HuH-7.5 (cell line): ENCODE data around the gene GABBR2.
A peak's percentile ranks its signal among the peaks of the same experiment; 100 is the strongest.

Experiments used
- DNase-seq: peaks from one replicate; pipeline ENCODE4 v3.0.0; 2011; ENCODE audit warnings: low spot score

The GABBR2 gene

GRCh38 chr9:98255578-98256296 is 453.0 kb downstream of the GABBR2 start, which contains the start of gene TBC1D2:
TSS of gene TBC1D2 (minus strand) at chr9:98255649. CDS start at chr9:98255541, 108 bp downstream.
- peak; percentile 92 for DNase-seq

DNA sequence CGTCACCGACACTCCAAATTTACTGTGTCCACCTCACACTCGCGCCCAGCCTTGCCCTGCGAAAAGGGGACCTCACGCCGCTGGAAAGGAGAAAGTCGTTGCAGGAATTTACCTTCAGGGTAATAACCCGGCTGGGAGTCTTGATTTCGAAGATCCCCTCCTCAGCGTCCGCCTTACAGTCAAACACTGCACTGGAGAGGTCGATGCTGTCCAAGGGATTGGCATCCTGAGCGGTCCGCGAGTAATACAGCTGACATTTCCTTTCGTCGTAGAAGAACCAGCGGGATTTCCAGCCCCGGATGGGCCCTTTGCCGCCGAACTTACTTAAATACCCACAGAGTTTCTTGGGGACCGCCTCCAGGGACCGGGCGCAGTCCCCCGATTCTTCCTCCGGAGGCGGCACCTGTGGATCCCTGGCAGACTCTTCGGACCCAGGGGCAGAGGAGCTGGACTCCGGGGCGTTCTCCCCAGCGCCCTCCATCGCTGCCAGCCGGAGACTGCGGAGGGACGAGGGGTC is 453.6 kb downstream of the GABBR2 start:
- DNase-seq = peak; percentile 35

DNA sequence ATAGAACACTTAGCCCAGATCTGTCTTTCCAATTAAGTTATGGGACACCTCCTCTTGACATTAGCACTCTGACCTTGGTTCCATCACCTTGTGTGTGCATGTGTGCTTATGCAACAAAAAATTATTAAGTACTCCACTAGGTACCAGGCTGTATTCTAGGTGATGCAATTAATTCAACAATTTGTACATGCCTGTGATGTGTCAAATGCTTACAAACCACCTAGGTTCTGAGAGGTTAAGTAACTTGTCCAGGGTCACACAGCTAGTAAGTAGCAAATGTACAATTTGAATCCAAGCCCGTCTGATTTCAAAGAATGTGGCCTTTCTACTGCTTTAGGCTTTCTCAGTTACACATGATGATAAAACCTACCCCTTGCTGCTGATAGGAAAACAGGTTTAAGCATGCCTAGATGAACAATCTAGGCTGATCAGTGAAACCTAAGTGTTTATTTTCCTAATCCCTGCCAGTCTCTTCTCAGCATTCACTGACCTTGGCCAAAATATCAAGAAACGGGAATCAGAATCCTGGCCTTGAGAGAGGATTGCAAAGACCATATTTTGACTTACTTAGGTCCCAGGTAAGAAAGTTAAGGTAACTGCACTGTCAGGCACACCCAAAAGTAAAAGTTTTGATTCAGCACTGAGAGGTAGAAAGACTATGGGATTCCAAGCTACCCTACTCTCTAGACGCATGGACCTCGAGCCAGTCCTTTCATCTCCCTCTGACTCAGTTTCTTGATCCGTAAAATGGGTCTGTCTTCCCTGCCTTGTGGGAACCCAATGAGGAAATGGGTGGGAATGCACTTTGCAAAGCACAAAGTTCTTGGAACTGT is 454.3 kb downstream of the GABBR2 start:
- no peak for DNase-seq

GRCh38 chr9:98253565-98253964 is 455.2 kb downstream of the GABBR2 start:
- DNase-seq = no peak

- DNase-seq = no peak
These were observed 457.2 kb downstream of the GABBR2 start for GRCh38 chr9:98251551-98251950.

DNA sequence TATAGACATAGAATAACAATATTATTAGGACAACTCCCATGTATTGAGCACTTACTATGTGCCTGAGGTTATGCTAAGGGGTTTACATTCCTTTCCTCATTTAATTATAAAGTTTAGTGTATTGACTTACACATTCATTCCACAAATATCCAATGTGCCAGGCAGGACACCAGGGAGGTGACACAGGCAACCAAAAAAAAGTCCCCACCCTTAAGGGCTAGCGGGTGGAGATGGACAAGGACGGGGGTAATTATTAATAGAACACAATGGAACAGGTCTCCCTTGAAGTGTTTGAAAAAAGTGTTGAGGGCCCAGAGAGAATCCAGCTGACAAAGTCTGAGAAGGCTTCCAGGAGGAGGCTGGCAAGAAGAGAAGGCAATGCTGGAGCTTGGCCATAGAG is 459.0 kb downstream of the GABBR2 start:
- no peak for DNase-seq

GRCh38 chr9:98248737-98249474 is 459.8 kb downstream of the GABBR2 start:
- DNase-seq = no peak

- no peak for DNase-seq
These were observed 460.7 kb downstream of the GABBR2 start for GRCh38 chr9:98247831-98248657.

DNA sequence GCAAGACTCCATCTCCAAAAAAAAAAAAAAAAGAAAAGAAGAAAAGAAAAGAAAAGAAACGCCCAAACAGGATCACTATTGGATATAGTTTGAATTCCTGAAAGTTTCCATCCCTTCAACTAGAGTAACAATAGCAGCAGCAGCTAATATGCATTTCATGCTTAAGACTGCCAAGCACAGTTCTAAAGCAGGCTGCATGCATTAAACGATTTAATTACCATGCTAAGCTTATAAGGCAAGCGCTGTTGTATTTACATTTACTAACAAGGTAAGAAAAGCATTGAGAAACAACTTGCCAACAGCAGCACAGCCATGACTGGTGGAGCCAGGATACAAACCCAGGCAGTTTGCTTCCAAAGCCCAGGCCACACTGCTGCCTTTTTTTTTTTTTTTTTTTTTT is 466.3 kb downstream of the GABBR2 start:
- DNase-seq = no peak

- no peak for DNase-seq
These were observed 467.1 kb downstream of the GABBR2 start for GRCh38 chr9:98241357-98242300.

GRCh38 chr9:98240475-98240874 is 468.3 kb downstream of the GABBR2 start:
- no peak for DNase-seq
